Activated CD4-positive, alpha-beta T cell treated with anti-CD3 and anti-CD28 coated beads for 24 hours (primary cell): Measurements from ENCODE around the gene EXOSC6.
A peak's percentile ranks its signal among the peaks of the same experiment; 100 is the strongest.
"Not testable (repeated sequence)": the region's sequence is repeated elsewhere in the genome, so short reads cannot be mapped to it uniquely, and the experiment has no call there.

Source experiments
- DNase-seq, 2 donors: peaks; one replicate each; pipeline ENCODE4 v3.0.0-alpha.2; 2020; ENCODE audit warnings: low read depth in 2 of 2

EXOSC6 gene

GRCh38 chr16:70251629-70252354, at the start of gene EXOSC6:
TSS of gene EXOSC6 (minus strand) at chr16:70251940. CDS start at chr16:70251900, 40 bp downstream.
- DNase-seq = peak; percentile 81 to 82

- DNase-seq = no peak
These were observed 49.4 kb upstream of the EXOSC6 start for GRCh38 chr16:70301121-70301520.

- DNase-seq = peak; percentile 31 to 41
These were observed 47.5 kb upstream of the EXOSC6 start, which contains the start of gene DDX19B for GRCh38 chr16:70298988-70299938. TSS of gene DDX19B (plus strand) at chr16:70299186. CDS start at chr16:70299298, 112 bp downstream.

GRCh38 chr16:70295634-70296033, 43.9 kb upstream of the EXOSC6 start:
- DNase-seq = no peak

- DNase-seq = no peak
These were observed 42.8 kb upstream of the EXOSC6 start for GRCh38 chr16:70294385-70295025.

- not testable (repeated sequence) for DNase-seq
These were observed 40.4 kb upstream of the EXOSC6 start for GRCh38 chr16:70292148-70292547.

GRCh38 chr16:70290949-70291519, 39.3 kb upstream of the EXOSC6 start:
- no peak for DNase-seq

GRCh38 chr16:70289229-70290094, 37.7 kb upstream of the EXOSC6 start, which contains the start of gene AARS1:
TSS of gene AARS1 (minus strand) at chr16:70289506. CDS start at chr16:70282763, 6,743 bp downstream.
- DNase-seq = peak; percentile 86 to 92

- not testable (repeated sequence) for DNase-seq
These were observed 35.7 kb upstream of the EXOSC6 start for GRCh38 chr16:70287304-70287971.

- no peak for DNase-seq
These were observed 24.7 kb upstream of the EXOSC6 start for GRCh38 chr16:70276392-70276791.

GRCh38 chr16:70271696-70272095, 20.0 kb upstream of the EXOSC6 start:
- DNase-seq = no peak

GRCh38 chr16:70270176-70270575, 18.4 kb upstream of the EXOSC6 start:
- no peak for DNase-seq

GRCh38 chr16:70269471-70269870, 17.7 kb upstream of the EXOSC6 start:
- DNase-seq = no peak

GRCh38 chr16:70267922-70268321, 16.2 kb upstream of the EXOSC6 start:
- not testable (repeated sequence) for DNase-seq

- DNase-seq = no peak
These were observed 15.8 kb upstream of the EXOSC6 start for GRCh38 chr16:70267516-70267915.

GRCh38 chr16:70259903-70260302, 8.2 kb upstream of the EXOSC6 start:
- not testable (repeated sequence) for DNase-seq

GRCh38 chr16:70258946-70259345, 7.2 kb upstream of the EXOSC6 start:
- no peak for DNase-seq

GRCh38 chr16:70258065-70258464, 6.3 kb upstream of the EXOSC6 start:
- no peak for DNase-seq

- no peak for DNase-seq
These were observed 5.7 kb upstream of the EXOSC6 start for GRCh38 chr16:70257391-70257790.

GRCh38 chr16:70255574-70255973, 3.8 kb upstream of the EXOSC6 start:
- DNase-seq = no peak
